Body of pancreas (tissue), 4 donors: ENCODE results near the gene SLC19A1.

Experiments used
- CTCF ChIP-seq, 7 experiments: fragments of 450-650 bp in 4 of 7; fragments of 200-600 bp in 3 of 7; sonication (generic) in 3 of 7; IDR thresholded peaks; one replicate each; pipeline ENCODE4 v1.5.1; 2016 to 2019; ENCODE audit warnings: antibody characterized with exemption in 7 of 7
- POLR2A ChIP-seq, 3 donors: fragments of 450-650 bp; IDR thresholded peaks; one replicate each; pipeline ENCODE4 v1.6.1; 2016; ENCODE audit warnings: antibody characterized with exemption in 3 of 3, mild to moderate bottlenecking in 2 of 3

- TF ChIP-seq POLR2A (IDR thresholded peaks at IDR 0.05) (no peak), CTCF (IDR thresholded peaks at IDR 0.05) (no peak)
Measured at GRCh38 chr21:45547545-45547900, 5.3 kb upstream of the SLC19A1 start.
